H1 (cell line): Measurements from ENCODE around the gene COL26A1. TPM values are rescaled to one million over a fixed set of nuclear protein-coding genes. Genes with fewer than 3 reads are reported as not detected.

Experiments used
- BACH1 ChIP-seq: IDR thresholded peaks from 2 replicates; pipeline ENCODE4 v1.6.1; 2012; ENCODE audit warnings: low read length, improper control_type of control experiment
- BRCA1 ChIP-seq: IDR thresholded peaks from 2 replicates; pipeline ENCODE4 v1.6.1; 2012; ENCODE audit warnings: low read depth, low read length, improper control_type of control experiment
- CEBPB ChIP-seq: IDR thresholded peaks from 2 replicates; pipeline ENCODE4 v1.6.1; 2012; ENCODE audit warnings: low read depth, low read length
- CHD2 ChIP-seq: IDR thresholded peaks from 2 replicates; pipeline ENCODE4 v1.6.1; 2012; ENCODE audit warnings: low read length, improper control_type of control experiment
- CTBP2 ChIP-seq: IDR thresholded peaks from 2 replicates; pipeline ENCODE4 v1.7.0; 2011; ENCODE audit warnings: borderline replicate concordance, mild to moderate bottlenecking, moderate library complexity, mixed read lengths, low read length; ENCODE audit not compliant: insufficient read depth, insufficient read length
- EP300 ChIP-seq, 2 experiments: IDR thresholded peaks; 1 replicate in 1 of 2; 2 replicates in 1 of 2; pipeline ENCODE4 v1.6.1; 2011 to 2012; ENCODE audit warnings: low read depth in 2 of 2, low read length in 2 of 2, mild to moderate bottlenecking in 2 of 2, borderline replicate concordance in 1 of 2, inconsistent platforms in 1 of 2, moderate library complexity in 1 of 2
- HDAC2 ChIP-seq, 2 experiments: fragments of 300-600 bp in 1 of 2; sonication (generic) in 1 of 2; IDR thresholded peaks; 2 replicates each; pipeline ENCODE4 v1.6.1; 2011 to 2012; ENCODE audit warnings: low read depth in 2 of 2, low read length in 2 of 2, mild to moderate bottlenecking in 2 of 2, moderate library complexity in 2 of 2, borderline replicate concordance in 1 of 2, inconsistent platforms in 1 of 2
- KDM1A ChIP-seq: fragments of 200-600, 300-600 bp; sonication (generic); IDR thresholded peaks from 2 replicates; pipeline ENCODE4 v1.7.1; 2016; ENCODE audit warnings: mild to moderate bottlenecking, low read length, borderline replicate concordance
- MAFK ChIP-seq: IDR thresholded peaks from 2 replicates; pipeline ENCODE4 v1.6.1; 2012; ENCODE audit warnings: low read depth, mild to moderate bottlenecking, improper control_type of control experiment, low read length
- MAX ChIP-seq: IDR thresholded peaks from 2 replicates; pipeline ENCODE4 v1.6.1; 2012; ENCODE audit warnings: inconsistent platforms
- POLR2A ChIP-seq, 2 experiments: IDR thresholded peaks; 1 replicate in 1 of 2; 2 replicates in 1 of 2; pipeline ENCODE4 v1.6.1; 2011; ENCODE audit warnings: low read depth in 2 of 2, low read length in 2 of 2, mild to moderate bottlenecking in 2 of 2; ENCODE audit errors: control extremely low read depth in 1 of 2
- POU5F1 ChIP-seq: IDR thresholded peaks from 2 replicates; pipeline ENCODE4 v1.6.1; 2011; ENCODE audit warnings: low read depth, mild to moderate bottlenecking, low read length, moderate library complexity
- RAD21 ChIP-seq, 2 experiments: IDR thresholded peaks in 1 of 2; conservative IDR thresholded peaks in 1 of 2; 2 replicates each; pipeline ENCODE4 v1.6.1; 2011; ENCODE audit warnings: low read depth in 2 of 2, low read length in 2 of 2, improper control_type of control experiment in 1 of 2, inconsistent platforms in 1 of 2, mild to moderate bottlenecking in 1 of 2, moderate library complexity in 1 of 2
- RNF2 ChIP-seq: fragments of 200-900, 300-1000 bp; sonication (generic); IDR thresholded peaks from 2 replicates; pipeline ENCODE4 v1.7.1; 2016; ENCODE audit warnings: borderline replicate concordance, low read depth, mild to moderate bottlenecking, antibody characterized with exemption, low read length; ENCODE audit not compliant: poor library complexity, severe bottlenecking; ENCODE audit errors: missing control alignments
- SAP30 ChIP-seq: fragments of 300-600 bp; sonication (generic); IDR thresholded peaks from 2 replicates; pipeline ENCODE4 v1.7.1; 2012; ENCODE audit warnings: low read length, moderate library complexity, mild to moderate bottlenecking, inconsistent platforms; ENCODE audit not compliant: insufficient read depth, insufficient replicate concordance
- SUZ12 ChIP-seq: fragments of 200-600 bp; sonication (generic); IDR thresholded peaks from 2 replicates; pipeline ENCODE4 v1.6.1; 2012; ENCODE audit warnings: mild to moderate bottlenecking, inconsistent platforms, low read length, moderate library complexity, mixed read lengths
- YY1 ChIP-seq: IDR thresholded peaks from 2 replicates; pipeline ENCODE4 v1.6.1; 2011; ENCODE audit warnings: low read depth, mild to moderate bottlenecking, low read length
- ZNF274 ChIP-seq: IDR thresholded peaks from 2 replicates; pipeline ENCODE4 v1.7.0; 2012; ENCODE audit warnings: low read length, borderline replicate concordance; ENCODE audit errors: extremely low read depth
- polyA plus RNA-seq, 7 experiments: library from polyadenylated mRNA; depleted of rRNA in 3 of 7; stranded (reverse) in 5 of 7; unstranded in 2 of 7; fragments of >200 nt in 5 of 7; fragments of 200-250 nt in 2 of 7; gene quantifications; 1 replicate in 5 of 7; 2 replicates in 1 of 7; 4 replicates in 1 of 7; pipeline versions ENCODE4 v1.2.1 to v1.2.3, GENCODE V29; 2011 to 2013; ENCODE audit warnings: missing spikeins in 2 of 7, mixed read lengths in 2 of 7
- total RNA-seq: library from RNA; stranded (reverse); fragmentation: NEBNext Ultra II Directional; extraction: Animal tissue kit (Norgen Biotek cat#: 25700); gene quantifications from 2 replicates; pipeline ENCODE4 v1.2.1, GENCODE V29; 2021
- TF ChIP-seq, protein P1 (sequence below): IDR thresholded peaks from 2 replicates; pipeline ENCODE4 v1.6.1; 2012; ENCODE audit warnings: inconsistent platforms
- TF ChIP-seq, protein P2 (sequence below): IDR thresholded peaks from 2 replicates; pipeline ENCODE4 v1.6.1; 2012; ENCODE audit warnings: low read length, inconsistent platforms

COL26A1 gene
- total and polyA plus RNA-seq, 2 of the 8 experiments (the other 6 are each of a cell fraction or from before 2014, with no cell fraction given), result 51.1 to 68.8 TPM

DNA sequence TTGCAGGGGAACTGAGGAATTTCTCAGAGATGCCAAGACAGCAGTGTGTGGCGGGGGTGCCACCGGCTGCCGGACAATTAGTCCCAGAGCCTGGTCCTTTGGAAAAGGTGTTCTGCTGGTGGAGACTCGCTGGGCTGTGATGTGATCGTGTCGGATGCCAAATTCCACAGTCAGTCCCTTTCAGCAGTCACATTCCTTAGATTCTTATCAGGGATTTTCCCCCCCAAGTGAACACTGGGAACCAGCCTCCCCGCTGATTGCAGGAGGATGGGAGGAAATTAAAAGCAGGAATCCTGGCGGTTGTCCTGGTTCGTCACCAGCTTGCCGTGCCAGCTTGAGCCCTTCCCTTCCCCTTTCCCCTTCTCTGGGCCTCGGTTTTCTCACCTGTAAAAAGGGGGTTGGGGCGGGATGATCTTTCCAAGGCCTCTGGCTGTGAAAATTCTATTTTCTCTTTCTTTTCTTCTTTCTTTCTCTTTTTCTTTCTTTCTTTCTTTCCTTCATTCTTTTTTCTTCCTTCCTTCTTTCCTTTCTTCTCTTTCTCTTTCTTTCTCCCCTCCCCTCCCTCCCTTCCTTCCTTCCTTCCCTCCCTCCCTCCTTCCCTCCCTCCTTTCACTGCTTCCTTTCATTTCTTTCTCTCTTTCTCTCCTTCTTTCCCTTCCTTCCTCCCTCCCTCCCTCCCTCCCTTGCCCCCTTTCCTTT lies 39.6 kb downstream of the COL26A1 start (continued):
- no peak for TF ChIP-seq POU5F1
- TF ChIP-seq KDM1A, result peak; percentile 86
- TF ChIP-seq HDAC2 (IDR thresholded peaks at IDR 0.05; ENCODE audit: borderline replicate concordance in 1 of 2, low read depth in 2 of 2, low read length in 2 of 2), result peak in 1 of 2 experiments; percentile 52; a peak in 2 of 4 replicates
- peak; percentile 88 for TF ChIP-seq CTBP2
- no peak for TF ChIP-seq CHD2
- TF ChIP-seq RAD21 (IDR thresholded peaks at IDR 0.05 in 1 of 2, conservative IDR thresholded peaks at IDR 0.05 in 1 of 2; ENCODE audit: low read depth in 2 of 2, low read length in 2 of 2), result no peak
- TF ChIP-seq BRCA1, result no peak
- no peak for TF ChIP-seq CEBPB
- TF ChIP-seq MAFK, result no peak
- no peak for TF ChIP-seq ZNF274
- TF ChIP-seq, protein P1, sequence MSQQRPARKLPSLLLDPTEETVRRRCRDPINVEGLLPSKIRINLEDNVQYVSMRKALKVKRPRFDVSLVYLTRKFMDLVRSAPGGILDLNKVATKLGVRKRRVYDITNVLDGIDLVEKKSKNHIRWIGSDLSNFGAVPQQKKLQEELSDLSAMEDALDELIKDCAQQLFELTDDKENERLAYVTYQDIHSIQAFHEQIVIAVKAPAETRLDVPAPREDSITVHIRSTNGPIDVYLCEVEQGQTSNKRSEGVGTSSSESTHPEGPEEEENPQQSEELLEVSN, result no peak
- TF ChIP-seq POLR2A (IDR thresholded peaks at IDR 0.05; ENCODE audit: control extremely low read depth in 1 of 2, low read depth in 2 of 2, low read length in 2 of 2), result no peak
- 0 out of 2 replicates have a peak, but pooled peaks have one; percentile 46 for TF ChIP-seq BACH1
- no peak for TF ChIP-seq SUZ12
- TF ChIP-seq RNF2, result no peak
- 0 out of 2 replicates have a peak, but pooled peaks have one; percentile 35 for TF ChIP-seq MAX
- peak; percentile 51; the same call in 1 of the 2 replicates for TF ChIP-seq YY1
- TF ChIP-seq SAP30, result no peak
- peak in 1 of 2 experiments; percentile 88; a peak in 1 of 3 replicates for TF ChIP-seq EP300 (IDR thresholded peaks at IDR 0.05; ENCODE audit: borderline replicate concordance in 1 of 2, low read depth in 2 of 2, low read length in 2 of 2)
- TF ChIP-seq, protein P2, sequence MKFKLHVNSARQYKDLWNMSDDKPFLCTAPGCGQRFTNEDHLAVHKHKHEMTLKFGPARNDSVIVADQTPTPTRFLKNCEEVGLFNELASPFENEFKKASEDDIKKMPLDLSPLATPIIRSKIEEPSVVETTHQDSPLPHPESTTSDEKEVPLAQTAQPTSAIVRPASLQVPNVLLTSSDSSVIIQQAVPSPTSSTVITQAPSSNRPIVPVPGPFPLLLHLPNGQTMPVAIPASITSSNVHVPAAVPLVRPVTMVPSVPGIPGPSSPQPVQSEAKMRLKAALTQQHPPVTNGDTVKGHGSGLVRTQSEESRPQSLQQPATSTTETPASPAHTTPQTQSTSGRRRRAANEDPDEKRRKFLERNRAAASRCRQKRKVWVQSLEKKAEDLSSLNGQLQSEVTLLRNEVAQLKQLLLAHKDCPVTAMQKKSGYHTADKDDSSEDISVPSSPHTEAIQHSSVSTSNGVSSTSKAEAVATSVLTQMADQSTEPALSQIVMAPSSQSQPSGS, result no peak
